Body of pancreas (tissue), 4 donors: ENCODE measurements around the gene DNM2. TPM values are rescaled to one million over a fixed set of nuclear protein-coding genes. Genes with fewer than 3 reads are reported as not detected.

Experiments
- ATAC-seq: fragments of 150-250 bp; one replicate; pipeline ENCODE4 v1.9.1; 2016
- DNase-seq, 4 donors: peaks; one replicate each; pipeline ENCODE4 v3.0.0-alpha.2; 2019
- H3K27ac ChIP-seq, 4 donors: fragments of 200-600 bp; sonication (generic); 1 replicate in 3 of 4; 2 replicates in 1 of 4; pipeline versions ENCODE4 v1.5.1 to v1.6.1; 2016 to 2019; ENCODE audit warnings: mild to moderate bottlenecking in 1 of 4, mixed read lengths in 1 of 4, moderate library complexity in 1 of 4
- H3K27me3 ChIP-seq, 2 donors: fragments of 200-600 bp; sonication (generic); one replicate each; pipeline ENCODE4 v1.6.0; 2016; ENCODE audit warnings: mild to moderate bottlenecking in 1 of 2
- H3K36me3 ChIP-seq, 2 donors: fragments of 200-600 bp; sonication (generic); replicated peaks in 1 of 2; 2 replicates each; pipeline ENCODE4 v1.5.1; 2016; ENCODE audit warnings: low read depth in 2 of 2; ENCODE audit not compliant: insufficient read depth in 1 of 2
- H3K4me1 ChIP-seq: fragments of 200-600 bp; sonication (generic); one replicate; pipeline ENCODE4 v1.6.0; 2016
- H3K4me3 ChIP-seq, 2 donors: fragments of 200-600 bp; sonication (generic); 1 replicate in 1 of 2; 2 replicates in 1 of 2; pipeline ENCODE4 v1.5.1; 2016 to 2019
- H3K9me3 ChIP-seq, 3 donors: fragments of 200-600 bp; sonication (generic); 1 replicate in 2 of 3; 2 replicates in 1 of 3; pipeline ENCODE4 v1.5.1; 2016
- POLR2A ChIP-seq, 3 donors: fragments of 450-650 bp; IDR thresholded peaks; one replicate each; pipeline ENCODE4 v1.6.1; 2016; ENCODE audit warnings: antibody characterized with exemption in 3 of 3, mild to moderate bottlenecking in 2 of 3
- WGBS, 2 donors: methylation state at CpG; one replicate each; pipeline ENCODE4 v1.1.5; 2017; 5-methylcytosine and 5-hydroxymethylcytosine counted together
- intact Hi-C: fragments of 100-400 bp; cut with DNase I; formaldehyde crosslinking; loops from one replicate; pipeline ENCODE4 v1.15.1; 2023
- total RNA-seq, 2 donors: library from RNA; depleted of rRNA; stranded (reverse); fragments of >200 nt; gene quantifications; one replicate each; pipeline ENCODE4 v1.1.0, GENCODE V29; 2016
- TF ChIP-seq, protein P1 (sequence below), 7 experiments: fragments of 450-650 bp in 4 of 7; fragments of 200-600 bp in 3 of 7; sonication (generic) in 3 of 7; IDR thresholded peaks; one replicate each; pipeline ENCODE4 v1.5.1; 2016 to 2019; ENCODE audit warnings: antibody characterized with exemption in 7 of 7

The DNM2 gene
- total RNA-seq, 2 donors from 2014 or later: 98.6 to 158 TPM

DNA sequence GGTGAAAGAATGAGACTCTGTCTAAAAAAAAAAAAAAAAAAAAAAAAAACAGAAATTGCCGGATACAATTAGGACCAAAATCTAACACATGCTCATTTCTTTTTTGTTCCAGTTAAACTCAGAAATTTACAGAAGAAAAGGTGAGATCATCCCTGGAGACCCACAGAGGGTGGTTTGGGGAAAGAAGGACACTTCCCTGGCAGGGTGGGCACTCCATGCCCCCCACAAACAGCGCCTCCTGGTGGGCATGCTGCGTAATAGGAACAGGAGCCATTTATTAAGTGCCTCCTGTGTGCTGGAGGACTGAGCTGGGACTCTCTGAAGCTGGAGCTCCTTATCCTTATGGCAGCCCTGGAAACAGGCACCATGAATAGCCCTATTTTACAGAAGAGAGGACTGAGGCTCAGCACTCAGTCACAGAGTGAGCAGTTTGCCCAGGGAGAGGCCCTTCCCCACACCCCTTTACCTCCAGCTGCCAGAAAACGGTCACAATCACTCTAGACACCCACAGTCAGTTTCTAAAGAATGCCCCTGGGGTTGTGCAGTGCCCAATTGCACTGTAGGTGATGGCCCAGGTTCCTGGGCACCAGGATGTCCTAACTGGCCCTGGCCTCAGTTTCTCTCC lies 140.4 kb downstream of the DNM2 start:
- H3K27ac ChIP-seq: no peak overlapping the region
- ATAC-seq: no peak
- H3K27me3 ChIP-seq: no peaks in the 10 kb centered on the region
- no peaks in the 10 kb centered on the region for H3K9me3 ChIP-seq
- WGBS, 2 donors: 36 to 56% methylated on average over 3 to 4 of the region's 4 CpGs
- no peak overlapping the region for H3K4me3 ChIP-seq
- no peak for DNase-seq
- H3K4me1 ChIP-seq: peaks cover 6% of the 10 kb centered on the region
- TF ChIP-seq, protein P1, sequence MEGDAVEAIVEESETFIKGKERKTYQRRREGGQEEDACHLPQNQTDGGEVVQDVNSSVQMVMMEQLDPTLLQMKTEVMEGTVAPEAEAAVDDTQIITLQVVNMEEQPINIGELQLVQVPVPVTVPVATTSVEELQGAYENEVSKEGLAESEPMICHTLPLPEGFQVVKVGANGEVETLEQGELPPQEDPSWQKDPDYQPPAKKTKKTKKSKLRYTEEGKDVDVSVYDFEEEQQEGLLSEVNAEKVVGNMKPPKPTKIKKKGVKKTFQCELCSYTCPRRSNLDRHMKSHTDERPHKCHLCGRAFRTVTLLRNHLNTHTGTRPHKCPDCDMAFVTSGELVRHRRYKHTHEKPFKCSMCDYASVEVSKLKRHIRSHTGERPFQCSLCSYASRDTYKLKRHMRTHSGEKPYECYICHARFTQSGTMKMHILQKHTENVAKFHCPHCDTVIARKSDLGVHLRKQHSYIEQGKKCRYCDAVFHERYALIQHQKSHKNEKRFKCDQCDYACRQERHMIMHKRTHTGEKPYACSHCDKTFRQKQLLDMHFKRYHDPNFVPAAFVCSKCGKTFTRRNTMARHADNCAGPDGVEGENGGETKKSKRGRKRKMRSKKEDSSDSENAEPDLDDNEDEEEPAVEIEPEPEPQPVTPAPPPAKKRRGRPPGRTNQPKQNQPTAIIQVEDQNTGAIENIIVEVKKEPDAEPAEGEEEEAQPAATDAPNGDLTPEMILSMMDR (IDR thresholded peaks at IDR 0.05): peak in 6 of 7 experiments; percentile 21 to 46 (median 37)
- TF ChIP-seq POLR2A (IDR thresholded peaks at IDR 0.05): no peak
- no peaks in the 10 kb centered on the region for H3K36me3 ChIP-seq
- intact Hi-C loops: no loop called here

GRCh38 chr19:10861103-10861651 lies 143.3 kb downstream of the DNM2 start:
- Histone ChIP-seq H3K36me3 (no peaks in the 10 kb centered on the region), H3K4me3 (no peak overlapping the region), H3K27ac (no peak overlapping the region), H3K4me1 (peaks cover 19% of the 10 kb centered on the region), H3K9me3 (no peaks in the 10 kb centered on the region), H3K27me3 (no peaks in the 10 kb centered on the region)
- intact Hi-C loops: no loop called here
- DNase-seq (peak; percentile 31 to 53 (median 42)), ATAC-seq (no peak)
- WGBS, 2 donors: 61 to 68% methylated on average over 7 of the region's 7 CpGs
- no peak for TF ChIP-seq POLR2A (IDR thresholded peaks at IDR 0.05)
- TF ChIP-seq, protein P1 (IDR thresholded peaks at IDR 0.05): peak in 4 of 7 experiments; percentile 19 to 35 (median 28)

DNA sequence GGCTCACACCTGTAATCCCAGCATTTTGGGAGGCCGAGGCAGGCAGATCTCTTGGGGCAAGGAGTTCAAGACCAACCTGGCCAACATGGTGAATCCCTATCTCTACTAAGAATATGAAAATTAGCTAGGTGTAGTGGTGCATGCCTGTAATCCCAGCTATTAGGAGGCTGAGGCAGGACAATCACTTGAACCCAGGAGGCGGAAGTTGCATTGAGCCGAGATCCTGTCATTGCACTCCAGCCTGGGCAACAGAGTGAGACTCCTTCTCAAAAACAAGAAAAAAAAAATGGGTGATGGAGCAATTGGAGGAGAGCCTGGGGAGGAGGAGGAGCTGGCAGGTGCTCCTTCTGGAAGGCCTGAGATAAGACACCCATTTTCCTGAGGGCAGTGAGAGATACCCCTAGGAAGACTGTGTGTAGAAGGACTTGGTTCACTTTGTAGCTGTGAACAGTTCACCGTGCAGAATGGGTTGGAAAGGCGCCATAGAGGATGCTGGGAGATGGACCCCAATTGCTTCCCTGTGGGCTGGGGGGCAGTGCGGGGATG lies 144.8 kb downstream of the DNM2 start:
- intact Hi-C loops: no loop called here
- H3K4me3 ChIP-seq: no peak overlapping the region
- ATAC-seq: peak; percentile 6

DNA sequence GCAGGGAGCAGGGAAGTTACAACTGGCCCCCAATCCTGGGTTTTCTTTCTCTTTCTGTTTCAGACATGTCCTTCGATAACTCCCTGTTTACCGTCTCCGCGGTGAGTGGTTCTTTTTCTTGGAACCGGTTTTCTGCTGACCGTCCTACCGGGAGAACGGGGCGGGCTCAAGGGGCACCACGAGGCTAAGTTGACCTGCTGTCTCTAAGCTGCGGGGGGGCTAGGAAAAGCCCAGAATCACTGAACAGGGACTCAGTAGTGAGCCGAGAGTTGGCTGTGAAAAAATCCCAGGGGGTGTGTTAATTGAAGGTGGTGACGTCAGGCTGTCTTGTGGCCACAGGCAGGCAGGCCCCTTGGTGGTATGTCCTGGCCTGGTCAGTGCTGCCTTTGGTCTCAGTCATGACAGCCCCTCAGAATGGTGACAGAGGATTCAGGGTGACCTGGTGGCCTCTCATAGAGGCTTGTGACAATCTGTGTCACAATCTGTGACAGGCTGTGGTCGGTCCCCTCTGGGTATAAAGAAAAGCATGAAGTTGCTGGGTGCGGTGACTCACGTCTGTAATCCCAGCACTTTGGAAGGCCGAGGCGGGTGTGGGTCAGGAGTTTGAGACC lies 145.3 kb downstream of the DNM2 start:
- TF ChIP-seq POLR2A (IDR thresholded peaks at IDR 0.05): no peak
- TF ChIP-seq, protein P1 (IDR thresholded peaks at IDR 0.05): no peak
- intact Hi-C loops: no loop called here
- DNase-seq: peak; percentile 43 to 56 (median 54)
- no peaks in the 10 kb centered on the region for H3K9me3 ChIP-seq
- WGBS, 2 donors: 45 to 46% methylated on average over 16 to 18 of the region's 18 CpGs
- no peak overlapping the region for H3K4me3 ChIP-seq
- H3K36me3 ChIP-seq: no peaks in the 10 kb centered on the region
- H3K27ac ChIP-seq: peak overlapping the region; percentile 7 to 45 (median 34)
- peak; percentile 24 for ATAC-seq
- H3K27me3 ChIP-seq: no peaks in the 10 kb centered on the region
- H3K4me1 ChIP-seq: peaks cover 19% of the 10 kb centered on the region

More for the DNA sequence above, 144.8 kb downstream of the DNM2 start:
- TF ChIP-seq POLR2A (IDR thresholded peaks at IDR 0.05): no peak
- TF ChIP-seq, protein P1 (IDR thresholded peaks at IDR 0.05): no peak
- Histone ChIP-seq H3K9me3 (no peaks in the 10 kb centered on the region), H3K27me3 (no peaks in the 10 kb centered on the region), H3K4me1 (peaks cover 19% of the 10 kb centered on the region), H3K36me3 (no peaks in the 10 kb centered on the region), H3K27ac (peak overlapping the region in 3 of 4 donors; percentile 25 to 45 (median 42))
- 83% methylated on average over 6 of the region's 6 CpGs for WGBS, 2 donors
- DNase-seq: no peak
